ENCODE data around the gene LARP1B.
"Not testable (repeated sequence)": the region's sequence is repeated elsewhere in the genome, so short reads cannot be mapped to it uniquely, and the experiment has no call there.

The LARP1B gene

GRCh38 chr4:128135391-128135790 is 74.3 kb downstream of the LARP1B start:
- no peak for DNase-seq (ENCODE audit: low spot score)

GRCh38 chr4:128141866-128142265 is 80.8 kb downstream of the LARP1B start:
- no peak for DNase-seq (ENCODE audit: low spot score)

GRCh38 chr4:128145727-128146126 is 84.6 kb downstream of the LARP1B start:
- DNase-seq (ENCODE audit: low spot score) = no peak

GRCh38 chr4:128153800-128154199 is 92.7 kb downstream of the LARP1B start:
- DNase-seq (ENCODE audit: low spot score) = no peak

- DNase-seq (ENCODE audit: low spot score) = no peak
These were observed 94.2 kb downstream of the LARP1B start for GRCh38 chr4:128155231-128155855.

GRCh38 chr4:128155874-128156456 is 94.9 kb downstream of the LARP1B start:
- DNase-seq (ENCODE audit: low spot score) = no peak

GRCh38 chr4:128156472-128156871 is 95.4 kb downstream of the LARP1B start:
- not testable (repeated sequence) for DNase-seq (ENCODE audit: low spot score)

GRCh38 chr4:128158894-128159293 is 97.8 kb downstream of the LARP1B start:
- no peak for DNase-seq (ENCODE audit: low spot score)

GRCh38 chr4:128159967-128160366 is 98.9 kb downstream of the LARP1B start:
- DNase-seq (ENCODE audit: low spot score) = no peak

- DNase-seq (ENCODE audit: low spot score) = no peak
These were observed 100.0 kb downstream of the LARP1B start for GRCh38 chr4:128161138-128161537.

- no peak for DNase-seq (ENCODE audit: low spot score)
These were observed 101.3 kb downstream of the LARP1B start for GRCh38 chr4:128162434-128162833.

- DNase-seq (ENCODE audit: low spot score) = no peak
These were observed 102.3 kb downstream of the LARP1B start for GRCh38 chr4:128163177-128164117.

GRCh38 chr4:128166982-128167381 is 105.9 kb downstream of the LARP1B start:
- DNase-seq (ENCODE audit: low spot score) = no peak

GRCh38 chr4:128168701-128169100 is 107.6 kb downstream of the LARP1B start:
- no peak for DNase-seq (ENCODE audit: low spot score)

- no peak for DNase-seq (ENCODE audit: low spot score)
These were observed 108.1 kb downstream of the LARP1B start for GRCh38 chr4:128169245-128169644.

GRCh38 chr4:128176643-128177042 is 115.5 kb downstream of the LARP1B start:
- DNase-seq (ENCODE audit: low spot score) = no peak

- DNase-seq (ENCODE audit: low spot score) = no peak
These were observed 116.4 kb downstream of the LARP1B start for GRCh38 chr4:128177498-128177897.

GRCh38 chr4:128186623-128187022 is 125.5 kb downstream of the LARP1B start:
- no peak for DNase-seq (ENCODE audit: low spot score)

- DNase-seq (ENCODE audit: low spot score) = peak; percentile 5
These were observed 130.1 kb downstream of the LARP1B start for GRCh38 chr4:128191115-128191781.

- no peak for DNase-seq (ENCODE audit: low spot score)
These were observed 159.4 kb downstream of the LARP1B start for GRCh38 chr4:128220286-128221235.

- no peak for DNase-seq (ENCODE audit: low spot score)
These were observed 160.5 kb downstream of the LARP1B start for GRCh38 chr4:128221586-128221985.
